HFFc6 (cell line): ENCODE data around the gene SRRM5. TPM values are rescaled to one million over a fixed set of nuclear protein-coding genes. Genes with fewer than 3 reads are reported as not detected.
A peak's percentile ranks its signal among the peaks of the same experiment; 100 is the strongest.

ENCODE experiments used
- DNase-seq: peaks from one replicate; pipeline ENCODE4 v3.0.0-alpha.2; 2018
- H3K27ac Mint-ChIP-seq: 2 replicates; pipeline ENCODE4 v1.8.0; 2020; ENCODE audit warnings: mild to moderate bottlenecking, mixed read lengths
- H3K27me3 Mint-ChIP-seq: 2 replicates; pipeline ENCODE4 v1.8.0; 2021; ENCODE audit warnings: mild to moderate bottlenecking, moderate library complexity, mixed read lengths; ENCODE audit not compliant: insufficient read depth
- H3K36me3 Mint-ChIP-seq: 2 replicates; pipeline ENCODE4 v1.8.0; 2021; ENCODE audit warnings: low read depth, mixed read lengths
- H3K4me1 Mint-ChIP-seq: 2 replicates; pipeline ENCODE4 v1.8.0; 2020; ENCODE audit warnings: low read depth, mixed read lengths
- H3K4me3 Mint-ChIP-seq: 2 replicates; pipeline ENCODE4 v1.8.0; 2020; ENCODE audit warnings: mild to moderate bottlenecking, moderate library complexity, mixed read lengths
- H3K9me3 Mint-ChIP-seq: 2 replicates; pipeline ENCODE4 v1.8.0; 2020; ENCODE audit warnings: mild to moderate bottlenecking, mixed read lengths
- CTCF ChIP-seq: fragments of 200-600 bp; sonication (generic); IDR thresholded peaks from 2 replicates; pipeline ENCODE4 v1.5.0; 2021; ENCODE audit warnings: antibody characterized with exemption, mild to moderate bottlenecking
- total RNA-seq, 6 experiments: library from RNA; stranded (reverse); fragmentation: NEBNext Ultra II Directional; extraction: Animal tissue kit (Norgen Biotek cat#: 25700); gene quantifications; 2 replicates in 1 of 6; 3 replicates in 5 of 6; pipeline ENCODE4 v1.2.3, GENCODE V29; 2021

The SRRM5 gene
- total RNA-seq, 6 experiments from 2014 or later: 0.11 to 0.31 (median 0.21) TPM; not detected in 1

DNA sequence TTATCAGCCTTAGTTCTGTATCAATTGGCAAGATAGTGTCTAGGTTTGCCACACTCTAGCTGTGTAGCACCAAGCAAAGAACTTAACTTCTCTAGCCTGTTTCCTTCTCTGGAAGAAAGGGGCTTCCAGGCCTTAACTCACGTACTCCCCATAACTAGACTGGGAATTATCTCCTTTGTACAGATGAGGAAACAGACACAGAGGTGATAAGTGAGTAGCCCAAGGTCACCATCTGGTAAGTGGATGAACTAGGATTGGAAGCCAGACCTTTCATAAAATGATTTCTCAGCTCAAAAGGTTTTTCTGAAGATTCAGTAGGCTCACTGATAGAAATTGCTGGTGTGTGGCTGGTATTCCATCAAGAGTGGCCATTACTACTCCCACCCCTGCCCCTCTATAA lies 4.4 kb downstream of the SRRM5 start:
- Mint-ChIP-seq H3K4me1 (peaks cover 21% of the 10 kb centered on the region), H3K4me3 (no peak overlapping the region), H3K9me3 (no peaks in the 10 kb centered on the region), H3K27ac (no peak overlapping the region), H3K36me3 (peaks cover 19% of the 10 kb centered on the region), H3K27me3 (peaks cover 3% of the 10 kb centered on the region)
- DNase-seq: no peak
- no peak for TF ChIP-seq CTCF

GRCh38 chr19:43616954-43617353 lies 5.1 kb downstream of the SRRM5 start:
- Mint-ChIP-seq H3K4me1 (peaks cover 21% of the 10 kb centered on the region), H3K27ac (no peak overlapping the region), H3K9me3 (no peaks in the 10 kb centered on the region), H3K4me3 (no peak overlapping the region), H3K36me3 (peaks cover 14% of the 10 kb centered on the region), H3K27me3 (peaks cover 3% of the 10 kb centered on the region)
- DNase-seq: no peak
- TF ChIP-seq CTCF: no peak

GRCh38 chr19:43618921-43619261 lies 7.0 kb downstream of the SRRM5 start:
- DNase-seq: no peak

GRCh38 chr19:43619262-43620060 lies 7.6 kb downstream of the SRRM5 start, which contains the start of gene ZNF428:
Gene ZNF428 (minus strand): TSS chr19:43619629. CDS start chr19:43614304, 5,325 bp downstream.
- H3K4me1 Mint-ChIP-seq: peaks cover 21% of the 10 kb centered on the region
- DNase-seq: peak; percentile 69
- H3K4me3 Mint-ChIP-seq: peak within 1 kb of the TSS; percentile 96
- no peaks in the 10 kb centered on the region for H3K9me3 Mint-ChIP-seq
- H3K36me3 Mint-ChIP-seq: no peaks in the 10 kb centered on the region
- H3K27ac Mint-ChIP-seq: peak within 1 kb of the TSS; percentile 98
- no peak for TF ChIP-seq CTCF
- H3K27me3 Mint-ChIP-seq: peaks cover 5% of the 10 kb centered on the region

More at GRCh38 chr19:43618921-43619261, 7.0 kb downstream of the SRRM5 start:
- H3K36me3 Mint-ChIP-seq: no peaks in the 10 kb centered on the region
- no peak for TF ChIP-seq CTCF
- peaks cover 21% of the 10 kb centered on the region for H3K4me1 Mint-ChIP-seq
- H3K9me3 Mint-ChIP-seq: no peaks in the 10 kb centered on the region
- H3K27ac Mint-ChIP-seq: peak overlapping the region; percentile 98
- peaks cover 4% of the 10 kb centered on the region for H3K27me3 Mint-ChIP-seq
- H3K4me3 Mint-ChIP-seq: peak overlapping the region; percentile 96

DNA sequence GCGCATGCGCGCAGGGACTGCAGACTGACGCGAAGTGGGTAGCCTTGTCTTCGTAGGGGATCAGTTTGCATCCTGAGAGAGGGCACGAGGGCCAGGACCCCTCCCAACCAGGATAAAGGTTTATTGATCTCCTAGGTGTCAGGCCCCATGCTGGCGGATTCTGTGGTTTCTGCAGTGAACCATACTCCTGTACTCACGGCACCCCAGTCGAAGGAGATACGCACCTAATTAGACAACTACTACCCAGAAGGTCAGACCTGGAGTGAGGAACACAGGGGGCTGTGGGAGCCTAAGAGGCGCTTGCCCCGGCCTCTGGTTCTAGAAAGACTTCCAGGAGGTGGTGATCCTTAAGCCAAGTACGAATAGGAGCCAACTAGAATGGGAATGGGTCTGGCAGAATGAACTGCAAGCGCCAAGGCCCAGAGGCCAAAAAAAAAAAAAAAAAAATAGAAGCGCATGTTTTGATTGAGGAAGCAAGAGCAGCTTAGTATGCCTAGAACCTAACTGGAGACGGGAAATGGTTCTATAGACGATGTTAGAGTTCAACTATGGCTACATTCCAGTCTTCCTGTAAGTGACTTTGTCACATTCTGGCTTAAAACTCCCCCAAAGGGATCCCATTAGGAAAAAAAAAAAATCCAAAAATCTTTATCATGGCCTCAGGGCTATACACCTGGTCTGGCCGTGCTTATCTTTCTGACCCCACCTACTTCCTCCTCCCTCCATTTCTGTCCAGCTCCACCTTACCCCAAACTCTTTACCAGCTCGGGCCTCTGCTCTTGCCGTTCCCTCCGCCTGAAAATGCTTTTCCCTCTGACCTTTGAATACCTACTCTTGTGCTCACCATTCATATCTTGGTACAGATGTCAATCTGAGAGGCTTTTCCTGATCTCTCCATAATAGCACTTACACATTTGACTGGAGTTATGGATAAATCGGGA lies 8.4 kb downstream of the SRRM5 start:
- TF ChIP-seq CTCF: no peak
- H3K4me1 Mint-ChIP-seq: peaks cover 21% of the 10 kb centered on the region

More for the DNA sequence above, 8.4 kb downstream of the SRRM5 start:
- no peak for DNase-seq
- peaks cover 5% of the 10 kb centered on the region for H3K27me3 Mint-ChIP-seq
- H3K4me3 Mint-ChIP-seq: peak overlapping the region; percentile 96
- no peaks in the 10 kb centered on the region for H3K9me3 Mint-ChIP-seq
- no peaks in the 10 kb centered on the region for H3K36me3 Mint-ChIP-seq
- H3K27ac Mint-ChIP-seq: peak overlapping the region; percentile 98
